SH-SY5Y (cell line): ENCODE measurements around the gene SLC38A6.

Experiments
- GATA2 ChIP-seq: IDR thresholded peaks from 2 replicates; pipeline ENCODE4 v1.6.1; 2011; ENCODE audit warnings: mild to moderate bottlenecking, low read depth, low read length
- GATA3 ChIP-seq: IDR thresholded peaks from 2 replicates; pipeline ENCODE4 v1.6.1; 2011; ENCODE audit warnings: low read depth, mild to moderate bottlenecking, low read length, moderate library complexity

GRCh38 chr14:61089126-61089750 is 108.2 kb downstream of the SLC38A6 start:
- no peak for TF ChIP-seq GATA3
- no peak for TF ChIP-seq GATA2
